GM18909 (cell line): Measurements from ENCODE around the gene DNAH2.
A peak's percentile ranks its signal among the peaks of the same experiment; 100 is the strongest.

ENCODE experiments used
- ATAC-seq: cut with Tn5 transposase; IDR thresholded peaks from one replicate; pipeline ENCODE4 v1.9.1; 2021; ENCODE audit warnings: mild to moderate bottlenecking; ENCODE audit not compliant: unreplicated experiment, poor library complexity

Gene DNAH2

GRCh38 chr17:7846765-7847661 is 129.5 kb downstream of the DNAH2 start:
- ATAC-seq = no peak

- ATAC-seq = no peak
Observed at GRCh38 chr17:7848131-7848579, 130.6 kb downstream of the DNAH2 start.

GRCh38 chr17:7848739-7849129 is 131.2 kb downstream of the DNAH2 start:
- no peak for ATAC-seq

DNA sequence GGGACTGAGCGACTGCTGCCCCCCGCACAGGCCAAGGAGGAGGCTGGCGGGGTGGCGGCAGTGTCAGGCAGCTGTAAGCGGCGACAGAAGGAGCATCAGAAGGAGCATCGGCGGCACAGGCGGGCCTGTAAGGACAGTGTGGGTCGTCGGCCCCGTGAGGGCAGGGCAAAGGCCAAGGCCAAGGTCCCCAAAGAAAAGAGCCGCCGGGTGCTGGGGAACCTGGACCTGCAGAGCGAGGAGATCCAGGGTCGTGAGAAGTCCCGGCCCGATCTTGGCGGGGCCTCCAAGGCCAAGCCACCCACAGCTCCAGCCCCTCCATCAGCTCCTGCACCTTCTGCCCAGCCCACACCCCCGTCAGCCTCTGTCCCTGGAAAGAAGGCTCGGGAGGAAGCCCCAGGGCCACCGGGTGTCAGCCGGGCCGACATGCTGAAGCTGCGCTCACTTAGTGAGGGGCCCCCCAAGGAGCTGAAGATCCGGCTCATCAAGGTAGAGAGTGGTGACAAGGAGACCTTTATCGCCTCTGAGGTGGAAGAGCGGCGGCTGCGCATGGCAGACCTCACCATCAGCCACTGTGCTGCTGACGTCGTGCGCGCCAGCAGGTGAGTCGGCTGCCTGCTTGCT is 131.7 kb downstream of the DNAH2 start:
- no peak for ATAC-seq

GRCh38 chr17:7849751-7850504 is 132.4 kb downstream of the DNAH2 start:
- no peak for ATAC-seq

DNA sequence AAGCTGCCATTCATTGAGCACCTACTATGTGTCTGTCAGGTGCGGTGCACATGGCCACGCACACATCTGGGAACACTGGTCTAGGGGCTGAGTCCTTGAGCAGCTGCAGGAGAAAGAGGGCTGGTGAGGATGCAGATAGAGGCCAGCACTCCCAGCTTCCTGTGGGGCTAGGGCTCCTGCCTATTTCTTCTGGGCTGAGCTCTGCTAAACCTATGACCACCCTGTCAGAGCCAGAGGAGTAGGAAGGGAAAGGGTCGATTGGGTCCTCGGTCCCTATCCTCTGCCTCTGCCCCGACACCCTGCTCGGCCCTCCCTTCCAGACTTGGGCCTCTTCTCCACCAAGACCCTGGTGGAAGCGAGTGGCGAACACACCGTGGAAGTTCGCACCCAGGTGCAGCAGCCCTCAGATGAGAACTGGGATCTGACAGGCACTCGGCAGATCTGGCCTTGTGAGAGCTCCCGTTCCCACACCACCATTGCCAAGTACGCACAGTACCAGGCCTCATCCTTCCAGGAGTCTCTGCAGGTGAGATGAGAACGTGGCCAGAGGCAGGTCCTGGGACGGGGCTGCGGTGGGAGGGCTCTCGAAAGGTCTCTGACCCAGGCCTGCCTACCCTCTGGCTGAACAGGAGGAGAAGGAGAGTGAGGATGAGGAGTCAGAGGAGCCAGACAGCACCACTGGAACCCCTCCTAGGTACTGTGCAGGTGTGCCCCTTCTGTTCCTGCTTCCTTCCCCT is 133.3 kb downstream of the DNAH2 start:
- peak; percentile 1 for ATAC-seq

GRCh38 chr17:7851438-7852261 is 134.1 kb downstream of the DNAH2 start:
- peak; percentile 71 for ATAC-seq

GRCh38 chr17:7852262-7852670 is 134.7 kb downstream of the DNAH2 start:
- ATAC-seq = no peak

DNA sequence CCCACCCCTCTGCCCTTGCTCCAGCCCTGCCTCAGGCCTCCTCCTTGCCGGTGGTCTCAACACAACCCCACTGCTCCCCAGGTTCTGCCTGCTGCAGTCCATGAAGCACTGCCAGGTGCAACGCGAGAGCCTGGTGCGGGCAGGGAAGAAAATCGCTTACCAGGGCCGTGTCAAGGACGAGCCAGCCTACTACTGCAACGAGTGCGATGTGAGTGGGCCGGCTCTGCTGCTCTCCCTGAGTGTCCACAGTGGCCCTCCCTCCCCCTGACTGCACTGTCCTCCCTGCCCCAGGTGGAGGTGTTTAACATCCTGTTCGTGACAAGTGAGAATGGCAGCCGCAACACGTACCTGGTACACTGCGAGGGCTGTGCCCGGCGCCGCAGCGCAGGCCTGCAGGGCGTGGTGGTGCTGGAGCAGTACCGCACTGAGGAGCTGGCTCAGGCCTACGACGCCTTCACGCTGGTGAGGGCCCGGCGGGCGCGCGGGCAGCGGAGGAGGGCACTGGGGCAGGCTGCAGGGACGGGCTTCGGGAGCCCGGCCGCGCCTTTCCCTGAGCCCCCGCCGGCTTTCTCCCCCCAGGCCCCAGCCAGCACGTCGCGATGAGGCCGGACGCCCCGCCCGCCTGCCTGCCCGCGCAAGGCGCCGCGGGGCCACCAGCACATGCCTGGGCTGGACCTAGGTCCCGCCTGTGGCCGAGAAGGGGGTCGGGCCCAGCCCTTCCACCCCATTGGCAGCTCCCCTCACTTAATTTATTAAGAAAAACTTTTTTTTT is 135.6 kb downstream of the DNAH2 start:
- no peak for ATAC-seq

DNA sequence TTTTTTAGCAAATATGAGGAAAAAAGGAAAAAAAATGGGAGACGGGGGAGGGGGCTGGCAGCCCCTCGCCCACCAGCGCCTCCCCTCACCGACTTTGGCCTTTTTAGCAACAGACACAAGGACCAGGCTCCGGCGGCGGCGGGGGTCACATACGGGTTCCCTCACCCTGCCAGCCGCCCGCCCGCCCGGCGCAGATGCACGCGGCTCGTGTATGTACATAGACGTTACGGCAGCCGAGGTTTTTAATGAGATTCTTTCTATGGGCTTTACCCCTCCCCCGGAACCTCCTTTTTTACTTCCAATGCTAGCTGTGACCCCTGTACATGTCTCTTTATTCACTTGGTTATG is 136.1 kb downstream of the DNAH2 start:
- ATAC-seq = no peak

DNA sequence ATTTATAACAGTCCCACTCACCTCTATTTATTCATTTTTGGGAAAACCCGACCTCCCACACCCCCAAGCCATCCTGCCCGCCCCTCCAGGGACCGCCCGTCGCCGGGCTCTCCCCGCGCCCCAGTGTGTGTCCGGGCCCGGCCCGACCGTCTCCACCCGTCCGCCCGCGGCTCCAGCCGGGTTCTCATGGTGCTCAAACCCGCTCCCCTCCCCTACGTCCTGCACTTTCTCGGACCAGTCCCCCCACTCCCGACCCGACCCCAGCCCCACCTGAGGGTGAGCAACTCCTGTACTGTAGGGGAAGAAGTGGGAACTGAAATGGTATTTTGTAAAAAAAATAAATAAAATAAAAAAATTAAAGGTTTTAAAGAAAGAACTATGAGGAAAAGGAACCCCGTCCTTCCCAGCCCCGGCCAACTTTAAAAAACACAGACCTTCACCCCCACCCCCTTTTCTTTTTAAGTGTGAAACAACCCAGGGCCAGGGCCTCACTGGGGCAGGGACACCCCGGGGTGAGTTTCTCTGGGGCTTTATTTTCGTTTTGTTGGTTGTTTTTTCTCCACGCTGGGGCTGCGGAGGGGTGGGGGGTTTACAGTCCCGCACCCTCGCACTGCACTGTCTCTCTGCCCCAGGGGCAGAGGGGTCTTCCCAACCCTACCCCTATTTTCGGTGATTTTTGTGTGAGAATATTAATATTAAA is 136.7 kb downstream of the DNAH2 start:
- no peak for ATAC-seq

- no peak for ATAC-seq
Observed at GRCh38 chr17:7854851-7855659, 137.5 kb downstream of the DNAH2 start, which contains the start of gene TMEM88. TSS of gene TMEM88 (plus strand) at chr17:7855066. CDS start at chr17:7855075, 9 bp downstream.

GRCh38 chr17:7855660-7856010 is 138.1 kb downstream of the DNAH2 start:
- no peak for ATAC-seq

DNA sequence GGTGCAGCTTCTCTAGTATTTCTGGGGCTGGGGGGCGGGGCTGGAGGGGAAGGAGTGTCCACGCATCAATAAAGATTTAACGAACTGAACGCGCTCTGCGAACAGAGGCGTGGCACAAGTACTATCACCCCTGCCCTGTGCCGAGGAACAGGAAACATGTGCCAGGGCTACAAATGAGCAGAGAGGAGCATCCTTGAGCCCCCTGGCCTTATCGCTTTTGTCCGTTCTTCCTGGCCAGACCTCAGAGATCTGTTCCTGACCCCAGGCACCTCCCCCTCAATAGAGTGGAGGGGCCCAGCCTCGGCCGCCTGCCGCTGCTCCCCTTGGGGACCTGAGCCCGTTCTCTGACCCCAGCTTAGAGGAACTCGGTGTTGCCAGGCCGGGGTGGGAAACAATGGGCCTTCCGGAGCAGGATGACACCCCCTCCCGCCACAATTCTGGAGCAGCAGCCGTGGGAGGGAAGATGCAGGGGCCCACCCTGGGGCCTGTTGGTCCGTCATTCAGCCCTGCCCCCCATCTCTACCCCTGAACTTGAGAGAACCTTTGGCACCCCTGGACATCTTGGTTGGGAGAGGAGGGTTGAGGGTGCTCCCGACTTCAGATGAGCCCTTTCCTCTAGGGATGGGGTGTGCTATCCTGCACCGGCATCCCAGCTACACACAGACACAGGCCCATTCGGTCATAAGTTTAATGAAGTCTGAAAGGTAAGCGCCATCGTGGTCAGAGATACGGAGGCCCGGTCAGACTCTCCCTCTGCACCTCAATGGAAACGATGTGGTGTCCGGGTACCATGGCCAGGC is 138.7 kb downstream of the DNAH2 start:
- no peak for ATAC-seq

GRCh38 chr17:7856811-7857712 is 139.5 kb downstream of the DNAH2 start, which contains the start of gene NAA38:
TSS of gene NAA38 (minus strand) at chr17:7857559. CDS start at chr17:7857463, 96 bp downstream.
- ATAC-seq = peak; percentile 79
